Measurements from ENCODE around the gene SMARCA4. TPM values are rescaled to one million over a fixed set of nuclear protein-coding genes. Genes with fewer than 3 reads are reported as not detected.

The SMARCA4 gene
- total and polyA plus RNA-seq, 2 experiments from 2014 or later: 80.7 to 93.4 TPM

GRCh38 chr19:10965398-10965797 lies 4.6 kb downstream of the SMARCA4 start:
- Histone ChIP-seq H3K4me2 (no peak overlapping the region), H3K27ac (no peak overlapping the region), H3K27me3 (no peaks in the 10 kb centered on the region), H3K9me3 (ENCODE audit: low read depth) (no peaks in the 10 kb centered on the region), H3K9me2 (replicated peaks; ENCODE audit: insufficient read depth) (no peaks in the 10 kb centered on the region), H3K4me1 (ENCODE audit: insufficient read depth) (peaks cover 11% of the 10 kb centered on the region), H2AFZ (no peak overlapping the region), H3K79me2 (peaks cover 90% of the 10 kb centered on the region), H3K36me3 (replicated peaks; ENCODE audit: insufficient read depth, low read depth) (no peaks in the 10 kb centered on the region), H3K4me3 (no peak overlapping the region), H4K20me1 (ENCODE audit: insufficient read depth, poor library complexity, severe bottlenecking) (peaks cover 58% of the 10 kb centered on the region)
- DNase-seq (ENCODE audit: low spot score): no peak
- TF ChIP-seq CTCF (IDR thresholded peaks at IDR 0.05; ENCODE audit: poor library complexity): no peak
- TF ChIP-seq EZH2phosphoT487 (IDR thresholded peaks at IDR 0.05; ENCODE audit: low read depth, severe bottlenecking, unreplicated experiment): no peak
- WGBS (ENCODE audit: low lambda C conversion rate, missing lambda C conversion rate): 95% methylated on average over 6 of the region's 6 CpGs

- Histone ChIP-seq H3K27me3 (no peaks in the 10 kb centered on the region), H3K4me2 (no peak overlapping the region), H2AFZ (no peak overlapping the region), H3K36me3 (replicated peaks; ENCODE audit: insufficient read depth, low read depth) (no peaks in the 10 kb centered on the region), H3K9me2 (replicated peaks; ENCODE audit: insufficient read depth) (no peaks in the 10 kb centered on the region), H4K20me1 (ENCODE audit: insufficient read depth, poor library complexity, severe bottlenecking) (peaks cover 68% of the 10 kb centered on the region), H3K9me3 (ENCODE audit: low read depth) (no peaks in the 10 kb centered on the region), H3K4me1 (ENCODE audit: insufficient read depth) (peaks cover 11% of the 10 kb centered on the region), H3K4me3 (no peak overlapping the region), H3K27ac (no peak overlapping the region), H3K79me2 (peaks cover 99% of the 10 kb centered on the region)
- WGBS (ENCODE audit: low lambda C conversion rate, missing lambda C conversion rate): 93% methylated on average over 8 of the region's 8 CpGs
- TF ChIP-seq CTCF (IDR thresholded peaks at IDR 0.05; ENCODE audit: poor library complexity) (no peak), EZH2phosphoT487 (IDR thresholded peaks at IDR 0.05; ENCODE audit: low read depth, severe bottlenecking, unreplicated experiment) (no peak), EZH2 (IDR thresholded peaks at IDR 0.05; ENCODE audit: borderline replicate concordance) (no peak)
- no peak for DNase-seq (ENCODE audit: low spot score)
Measured at GRCh38 chr19:10966809-10967208, 6.0 kb downstream of the SMARCA4 start.

GRCh38 chr19:10968527-10969135 lies 7.8 kb downstream of the SMARCA4 start:
- no peaks in the 10 kb centered on the region for H3K4me1 ChIP-seq (ENCODE audit: insufficient read depth)
- DNase-seq (ENCODE audit: low spot score): no peak
- no peaks in the 10 kb centered on the region for H3K9me2 ChIP-seq (replicated peaks; ENCODE audit: insufficient read depth)
- H3K27me3 ChIP-seq: no peaks in the 10 kb centered on the region
- TF ChIP-seq EZH2 (IDR thresholded peaks at IDR 0.05; ENCODE audit: borderline replicate concordance) (no peak), EZH2phosphoT487 (IDR thresholded peaks at IDR 0.05; ENCODE audit: low read depth, severe bottlenecking, unreplicated experiment) (no peak), CTCF (IDR thresholded peaks at IDR 0.05; ENCODE audit: poor library complexity) (no peak)
- no peaks in the 10 kb centered on the region for H3K36me3 ChIP-seq (replicated peaks; ENCODE audit: insufficient read depth, low read depth)
- 80% methylated on average over 10 of the region's 10 CpGs for WGBS (ENCODE audit: low lambda C conversion rate, missing lambda C conversion rate)
- H3K4me2 ChIP-seq: no peak overlapping the region
- no peak overlapping the region for H2AFZ ChIP-seq
- no peaks in the 10 kb centered on the region for H3K9me3 ChIP-seq (ENCODE audit: low read depth)
- peaks cover 97% of the 10 kb centered on the region for H3K79me2 ChIP-seq
- peaks cover 61% of the 10 kb centered on the region for H4K20me1 ChIP-seq (ENCODE audit: insufficient read depth, poor library complexity, severe bottlenecking)
- H3K4me3 ChIP-seq: no peak overlapping the region
- H3K27ac ChIP-seq: no peak overlapping the region

Data from hepatocyte (in vitro differentiated cells).